LoVo (cell line): ENCODE results near the gene HERPUD2.
"Not testable (repeated sequence)": the region's sequence is repeated elsewhere in the genome, so short reads cannot be mapped to it uniquely, and the experiment has no call there.

Experiments used
- DNase-seq: peaks from one replicate; pipeline ENCODE4 v3.0.0-alpha.2; 2016; ENCODE audit warnings: low spot score

The HERPUD2 gene

DNA sequence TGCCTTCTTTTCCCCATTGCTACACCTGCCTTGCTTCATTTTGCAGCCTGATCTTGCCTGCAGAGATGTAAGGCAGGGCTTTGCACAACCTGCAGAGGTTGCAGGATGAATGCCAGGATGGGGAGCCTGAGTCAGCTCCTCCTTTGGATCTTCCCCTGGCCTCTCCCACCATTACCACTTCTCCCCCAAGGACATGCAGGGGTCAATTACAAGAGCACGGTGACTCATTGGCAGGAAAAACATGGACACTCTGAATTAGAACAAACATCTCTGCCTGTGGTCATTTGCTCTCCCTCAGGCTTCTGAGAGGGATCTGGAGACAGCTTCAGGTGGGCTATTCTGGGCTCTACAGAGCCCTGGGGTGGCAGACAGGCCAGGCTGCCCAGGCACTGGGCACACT, 89.2 kb downstream of the HERPUD2 start:
- DNase-seq = no peak

DNA sequence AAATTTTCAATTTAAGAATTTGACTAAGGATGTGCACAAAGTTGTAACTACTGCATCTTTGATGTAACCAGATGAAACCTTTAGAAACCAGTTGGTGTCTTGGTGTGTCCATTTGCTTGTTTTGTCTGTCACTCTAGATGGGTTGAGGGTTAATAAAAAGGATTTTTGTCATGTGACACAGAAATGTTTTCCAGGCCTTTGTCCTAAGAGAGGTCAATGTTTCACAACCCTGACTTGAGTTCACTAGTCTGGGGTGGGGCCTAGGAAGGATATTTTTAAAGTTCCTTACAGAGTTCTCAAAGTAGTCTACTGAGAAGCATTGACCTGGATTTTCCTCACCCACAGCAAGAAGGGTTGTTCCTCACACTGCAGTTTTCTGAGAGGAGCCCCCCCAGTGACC, 90.3 kb downstream of the HERPUD2 start:
- DNase-seq = no peak

DNA sequence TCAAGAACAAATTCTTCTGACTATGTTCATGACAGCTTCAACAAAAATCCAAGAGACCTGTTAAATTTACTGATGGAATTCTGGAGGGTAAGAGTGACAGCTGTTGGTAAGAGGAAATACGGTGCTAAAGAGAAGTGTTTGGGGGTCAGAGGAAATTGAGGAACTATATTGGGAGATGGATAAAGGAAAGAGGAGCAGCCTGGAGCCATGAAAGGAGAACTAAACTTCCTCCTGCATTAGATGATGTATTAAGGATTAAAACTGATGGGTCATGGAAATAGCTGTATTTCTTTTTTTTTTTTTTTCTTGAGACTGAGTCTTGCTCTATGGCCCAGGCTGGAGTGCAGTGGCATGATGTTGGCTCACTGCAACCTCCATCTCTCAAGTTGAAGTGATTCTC, 95.3 kb downstream of the HERPUD2 start:
- DNase-seq = no peak

DNA sequence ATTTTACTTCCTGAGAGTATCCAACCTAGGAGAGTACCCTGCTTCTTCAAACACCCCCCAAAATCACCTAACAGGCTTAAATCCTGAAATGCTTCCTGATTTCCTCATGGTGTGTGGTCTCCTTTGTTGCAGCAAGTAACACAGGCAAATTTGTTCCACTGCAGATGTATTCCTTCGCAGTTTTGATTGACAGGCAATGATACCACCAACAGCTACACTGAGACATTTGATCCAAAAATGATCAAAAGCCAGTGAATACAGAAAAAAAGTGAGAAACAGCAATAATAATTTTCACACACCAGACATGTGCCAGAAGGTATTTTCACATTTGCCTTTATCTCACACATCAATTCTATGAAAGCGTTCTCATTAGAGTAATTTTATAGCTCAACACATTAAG, 95.9 kb downstream of the HERPUD2 start:
- DNase-seq = no peak

DNA sequence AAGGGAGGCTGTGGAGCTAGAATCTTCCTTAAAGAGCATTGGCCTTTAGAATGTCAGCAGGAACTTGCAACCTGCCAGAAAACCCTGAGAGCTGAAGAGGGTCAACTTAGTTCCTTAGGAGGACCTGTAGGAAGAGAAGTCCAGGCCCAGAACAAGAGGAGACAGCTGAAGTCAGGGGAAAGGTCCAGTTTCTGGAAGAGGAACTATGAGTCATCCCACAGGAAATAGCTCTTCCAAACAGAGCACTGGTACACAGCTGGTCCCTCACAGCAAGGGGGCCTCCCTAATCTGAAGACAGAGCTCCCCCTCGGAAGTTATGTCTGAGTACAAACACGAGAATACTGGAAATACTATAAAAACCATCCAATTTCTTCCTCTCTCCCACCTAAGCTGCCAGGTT, 98.9 kb downstream of the HERPUD2 start:
- no peak for DNase-seq

DNA sequence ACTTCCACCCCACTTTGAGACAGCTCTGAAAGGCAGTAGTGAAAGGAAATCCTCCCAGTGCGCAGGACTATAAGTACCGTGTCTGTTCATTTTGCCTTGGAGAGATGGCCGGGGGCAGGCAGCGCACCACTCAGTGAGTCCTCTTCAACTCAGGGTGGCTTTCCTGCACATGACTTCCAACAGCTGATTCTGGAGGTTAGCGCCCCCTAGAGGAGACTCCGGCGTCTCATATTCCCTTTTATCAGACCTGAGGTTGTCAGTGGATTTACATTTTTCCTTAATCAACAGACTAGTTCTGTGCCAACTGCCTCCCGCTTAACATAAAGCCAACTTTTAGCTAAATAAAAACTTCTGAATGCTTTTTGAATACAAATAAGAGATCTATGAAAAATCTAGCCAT, 101.0 kb downstream of the HERPUD2 start:
- no peak for DNase-seq

DNA sequence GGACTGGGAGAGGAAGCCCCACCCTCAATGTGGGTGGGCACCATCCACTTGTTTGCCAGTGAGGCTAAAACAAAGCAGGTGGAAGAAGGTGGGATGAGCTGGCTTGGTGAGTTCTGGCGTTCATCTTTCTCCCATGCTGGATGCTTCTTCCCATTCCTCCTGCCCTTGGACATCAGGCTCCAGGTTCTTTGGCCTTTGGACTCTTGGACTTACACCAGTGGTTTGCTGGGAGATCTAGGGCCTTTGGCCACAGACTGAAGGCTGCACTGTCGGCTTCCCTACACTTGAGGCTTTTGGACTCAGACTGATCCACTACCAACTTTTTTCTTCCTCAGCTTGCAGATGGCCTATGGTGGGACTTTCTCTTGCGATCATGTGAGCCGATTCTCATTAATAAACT, 106.3 kb downstream of the HERPUD2 start:
- DNase-seq = no peak

DNA sequence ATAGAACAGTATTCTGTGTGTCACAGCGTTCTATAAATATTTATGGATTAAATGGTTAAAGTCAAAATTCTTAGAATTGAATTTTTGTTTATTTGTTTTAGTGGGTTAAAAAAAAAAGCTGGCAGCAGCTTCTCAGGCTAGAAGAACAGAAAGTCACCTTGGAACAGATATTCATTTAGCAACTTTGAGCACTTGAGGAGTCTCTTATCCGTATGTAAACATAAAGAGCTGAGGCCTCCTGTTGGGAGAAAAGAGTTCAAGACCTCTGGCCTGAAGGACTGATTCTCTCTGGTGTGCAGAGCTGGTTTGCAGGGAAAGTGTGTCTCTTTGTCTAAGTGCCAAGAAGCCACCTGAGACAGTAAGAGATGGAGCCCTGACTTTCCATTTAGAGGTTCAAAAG, 109.9 kb downstream of the HERPUD2 start:
- DNase-seq = no peak

DNA sequence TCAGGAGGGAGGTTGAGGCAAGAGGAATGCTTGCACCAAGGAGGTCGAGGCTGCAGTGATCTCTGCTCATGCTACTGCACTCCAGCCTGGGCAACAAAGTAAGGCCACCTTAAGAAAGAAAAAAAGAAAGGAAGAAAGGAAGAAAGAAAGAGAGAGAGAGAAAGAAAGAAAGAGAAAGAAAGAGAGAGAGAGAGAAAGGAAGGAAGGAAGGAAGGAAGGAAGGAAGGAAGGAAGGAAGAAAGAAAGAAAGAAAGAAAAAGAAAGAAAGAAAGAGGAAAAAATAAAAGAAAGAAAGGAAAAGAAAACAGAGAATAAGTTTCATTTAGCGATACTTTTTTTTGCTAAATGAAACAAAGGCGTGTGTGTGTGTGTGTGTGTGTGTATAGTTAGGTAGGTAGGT, 110.4 kb downstream of the HERPUD2 start:
- DNase-seq = not testable (repeated sequence)
